ENCODE measurements around the gene RAI1.
A peak's percentile ranks its signal among the peaks of the same experiment; 100 is the strongest.

RAI1 gene

GRCh38 chr17:17708816-17709215 lies 27.6 kb downstream of the RAI1 start:
- no peak overlapping the region for H3K4me3 ChIP-seq (replicated peaks; ENCODE audit: low read depth, low read length)
- TF ChIP-seq CTCF (IDR thresholded peaks at IDR 0.05; ENCODE audit: low read length, missing control alignments): no peak
- DNase-seq (ENCODE audit: low read depth): no peak

- DNase-seq (ENCODE audit: low read depth): no peak
- no peak overlapping the region for H3K4me3 ChIP-seq (replicated peaks; ENCODE audit: low read depth, low read length)
- TF ChIP-seq CTCF (IDR thresholded peaks at IDR 0.05; ENCODE audit: low read length, missing control alignments): no peak
These were observed 28.6 kb downstream of the RAI1 start for GRCh38 chr17:17709815-17710321.

- TF ChIP-seq CTCF (IDR thresholded peaks at IDR 0.05; ENCODE audit: low read length, missing control alignments): no peak
- no peak for DNase-seq (ENCODE audit: low read depth)
- no peak overlapping the region for H3K4me3 ChIP-seq (replicated peaks; ENCODE audit: low read depth, low read length)
These were observed 29.1 kb downstream of the RAI1 start for GRCh38 chr17:17710355-17710727.

GRCh38 chr17:17710728-17711541 lies 29.7 kb downstream of the RAI1 start:
- H3K4me3 ChIP-seq (replicated peaks; ENCODE audit: low read depth, low read length): no peak overlapping the region
- peak; percentile 91 for DNase-seq (ENCODE audit: low read depth)
- no peak for TF ChIP-seq CTCF (IDR thresholded peaks at IDR 0.05; ENCODE audit: low read length, missing control alignments)

GRCh38 chr17:17711641-17712162 lies 30.4 kb downstream of the RAI1 start:
- no peak overlapping the region for H3K4me3 ChIP-seq (replicated peaks; ENCODE audit: low read depth, low read length)
- DNase-seq (ENCODE audit: low read depth): no peak
- no peak for TF ChIP-seq CTCF (IDR thresholded peaks at IDR 0.05; ENCODE audit: low read length, missing control alignments)

GRCh38 chr17:17712268-17712924 lies 31.1 kb downstream of the RAI1 start:
- peak; percentile 94 for DNase-seq (ENCODE audit: low read depth)
- no peak overlapping the region for H3K4me3 ChIP-seq (replicated peaks; ENCODE audit: low read depth, low read length)
- TF ChIP-seq CTCF (IDR thresholded peaks at IDR 0.05; ENCODE audit: low read length, missing control alignments): no peak
